COLO668 (cell line): ENCODE results near the gene MRPL33.

Experiments
- DNase-seq: peaks from one replicate; lab custom pipeline; 2025; ENCODE audit not compliant: unreplicated experiment; lab: John Stamatoyannopoulos, UW

The MRPL33 gene

GRCh38 chr2:27807476-27807875, 36.0 kb downstream of the MRPL33 start:
- DNase-seq: peak; percentile 11

- DNase-seq: no peak
Measured at GRCh38 chr2:27808418-27808817, 36.9 kb downstream of the MRPL33 start.

- no peak for DNase-seq
Measured at GRCh38 chr2:27808984-27809383, 37.5 kb downstream of the MRPL33 start.

DNA sequence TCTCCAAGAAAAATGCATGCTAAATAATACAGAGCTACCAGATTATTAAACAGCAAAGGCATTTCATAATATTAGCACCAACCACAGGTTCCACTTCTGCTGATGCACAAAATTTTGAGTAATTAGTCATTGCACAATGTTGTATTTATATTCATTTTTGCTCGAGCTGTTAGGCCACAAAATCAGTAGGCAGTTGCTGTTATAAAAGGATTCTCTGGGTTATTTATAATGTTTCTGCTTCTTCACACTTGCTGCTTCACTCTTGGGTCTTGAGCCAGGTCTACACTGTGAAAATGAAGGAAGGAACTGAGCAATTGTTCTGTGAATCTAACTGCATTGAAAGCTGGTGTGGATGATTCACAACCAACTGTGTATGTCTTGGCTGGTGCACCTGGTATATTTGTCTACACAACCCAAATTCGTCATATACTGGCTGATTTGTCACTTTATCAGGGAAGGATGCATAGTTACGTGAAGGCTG, 38.3 kb downstream of the MRPL33 start:
- DNase-seq: no peak

DNA sequence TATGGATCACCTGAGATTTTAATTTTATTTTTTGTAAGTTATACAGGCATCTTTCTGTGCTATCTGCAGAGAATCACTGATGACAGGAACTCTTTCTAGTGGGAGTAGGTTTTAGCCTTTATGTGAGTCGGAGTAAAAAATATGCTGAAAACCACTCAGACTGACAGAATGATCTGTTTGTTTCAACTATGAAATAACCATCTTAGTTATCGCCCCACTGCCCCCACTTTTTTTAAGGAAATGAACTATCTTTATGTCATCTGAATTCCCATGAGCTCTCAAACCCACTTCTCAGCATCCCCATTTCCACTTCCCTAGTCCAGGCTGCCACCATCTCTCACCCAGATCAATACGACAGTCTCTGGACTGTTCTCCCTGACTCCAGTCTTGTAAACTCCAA, 38.9 kb downstream of the MRPL33 start:
- DNase-seq: no peak

GRCh38 chr2:27811768-27812167, 40.2 kb downstream of the MRPL33 start:
- no peak for DNase-seq

DNA sequence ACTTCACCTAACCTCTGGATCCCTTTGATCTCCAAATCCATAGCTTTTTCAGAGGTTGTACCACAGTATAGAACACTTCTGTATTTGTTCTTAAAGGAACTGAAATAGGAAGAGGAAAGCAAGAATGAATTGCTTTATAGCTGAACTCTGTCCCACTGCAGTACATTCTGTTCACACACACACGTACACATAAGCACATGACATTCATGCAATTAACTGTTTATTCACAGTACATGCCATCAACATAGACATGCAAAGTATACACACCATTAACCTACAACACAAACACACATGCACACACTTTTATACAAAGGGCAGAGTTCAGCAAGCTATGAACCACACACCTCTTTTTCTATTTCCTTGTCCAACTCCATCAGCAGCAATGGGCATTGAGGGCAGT, 43.2 kb downstream of the MRPL33 start:
- DNase-seq: no peak

DNA sequence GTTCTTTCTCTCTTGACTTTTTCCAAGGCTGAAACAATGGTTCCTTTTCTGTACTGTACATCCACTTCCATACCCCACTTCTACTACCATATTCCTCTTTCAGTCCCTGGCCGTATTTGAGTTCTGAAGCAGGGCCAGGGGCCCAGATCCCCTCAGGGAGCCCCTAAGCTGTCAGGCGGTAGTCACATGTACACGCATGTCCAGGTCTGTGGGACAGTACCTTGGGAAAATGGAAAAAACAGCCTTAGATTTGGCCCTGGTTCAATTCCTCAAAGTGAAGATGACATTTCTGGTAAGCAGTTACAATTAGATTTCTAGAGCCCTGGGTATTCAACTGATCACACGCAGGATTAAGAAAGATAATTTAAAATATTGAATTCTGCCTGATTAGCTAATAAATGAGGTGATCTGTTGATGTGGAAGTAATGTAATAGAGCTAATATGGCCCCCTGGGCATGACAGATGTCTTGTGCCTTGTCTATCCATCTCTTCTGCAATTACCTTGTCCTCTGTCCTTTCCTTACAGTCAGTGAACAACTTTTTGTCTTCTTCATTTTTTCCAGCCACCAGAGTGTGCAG, 44.4 kb downstream of the MRPL33 start:
- no peak for DNase-seq

DNA sequence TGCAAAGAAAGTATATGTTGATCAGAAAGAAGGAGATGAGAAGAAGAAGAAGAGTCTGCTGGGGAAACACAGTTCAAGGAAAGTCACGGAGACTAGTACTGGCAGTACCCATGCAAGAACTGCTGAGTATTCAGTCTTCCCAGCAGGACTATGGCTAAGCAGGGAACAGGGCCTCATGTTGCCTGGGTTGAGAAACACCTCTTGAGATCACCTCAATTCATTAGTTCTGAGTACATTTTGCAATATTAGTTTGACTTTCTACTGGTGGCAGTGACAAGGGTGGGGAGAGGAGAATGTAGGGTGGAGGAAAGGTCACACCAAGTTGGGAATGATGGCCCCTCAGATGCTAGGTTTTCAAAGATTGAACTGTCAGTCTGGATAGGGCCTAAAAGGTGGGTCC, 50.5 kb downstream of the MRPL33 start:
- DNase-seq: no peak

DNA sequence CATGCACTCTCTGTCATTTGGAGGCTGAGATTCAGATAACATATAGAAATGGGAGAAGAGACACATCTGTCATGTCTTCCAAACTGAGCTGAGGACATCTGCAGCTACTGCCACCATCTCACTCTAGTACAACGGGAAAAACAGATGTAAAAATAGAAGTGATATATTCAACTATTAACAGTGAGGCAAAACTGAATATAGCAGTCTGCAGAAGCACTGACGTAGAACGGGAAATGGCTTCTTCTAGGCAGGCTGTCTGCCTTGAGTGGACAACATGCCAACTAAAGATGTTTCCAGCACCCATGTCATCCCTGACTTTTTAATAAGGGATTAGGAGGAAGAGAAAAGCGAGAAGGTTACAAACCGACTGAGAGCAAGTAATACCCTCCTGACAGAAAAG, 51.6 kb downstream of the MRPL33 start:
- DNase-seq: no peak

- no peak for DNase-seq
Measured at GRCh38 chr2:27823569-27823968, 52.0 kb downstream of the MRPL33 start.

GRCh38 chr2:27824401-27824800, 52.9 kb downstream of the MRPL33 start:
- DNase-seq: no peak

- no peak for DNase-seq
Measured at GRCh38 chr2:27828305-27828704, 56.8 kb downstream of the MRPL33 start.
